Stimulated activated CD8-positive, alpha-beta memory T cell treated with anti-CD3 and anti-CD28 coated beads, Interleukin-4, amount 100 ng/mL, for 24 hours (primary cell): Measurements from ENCODE around the gene RBPMS2.

ENCODE experiments used
- DNase-seq: peaks from one replicate; pipeline ENCODE4 v3.0.0-alpha.2; 2020; ENCODE audit warnings: low read depth

The RBPMS2 gene

GRCh38 chr15:64691896-64692565 is 83.4 kb downstream of the RBPMS2 start:
- DNase-seq = no peak

GRCh38 chr15:64690578-64691296 is 84.7 kb downstream of the RBPMS2 start:
- no peak for DNase-seq

GRCh38 chr15:64690008-64690407 is 85.4 kb downstream of the RBPMS2 start:
- DNase-seq = no peak
